ENCODE results near the gene WDR17.
"Not testable (repeated sequence)": the region's sequence is repeated elsewhere in the genome, so short reads cannot be mapped to it uniquely, and the experiment has no call there.

The WDR17 gene

GRCh38 chr4:176191974-176192373 is 126.3 kb downstream of the WDR17 start:
- Mint-ChIP-seq H3K4me1 (peaks cover 44% of the 10 kb centered on the region), H3K4me3 (no peak overlapping the region), H3K27ac (no peak overlapping the region), H3K9me3 (no peaks in the 10 kb centered on the region), H3K36me3 (ENCODE audit: low read depth) (peaks cover 4% of the 10 kb centered on the region), H3K27me3 (peaks cover 40% of the 10 kb centered on the region)
- ATAC-seq (no peak), DNase-seq (no peak)

- no peaks in the 10 kb centered on the region for H3K9me3 Mint-ChIP-seq
- H3K27me3 Mint-ChIP-seq, result peaks cover 40% of the 10 kb centered on the region
- peaks cover 42% of the 10 kb centered on the region for H3K4me1 Mint-ChIP-seq
- ATAC-seq (no peak), DNase-seq (no peak)
- H3K36me3 Mint-ChIP-seq (ENCODE audit: low read depth), result peaks cover 4% of the 10 kb centered on the region
- no peak overlapping the region for H3K27ac Mint-ChIP-seq
- H3K4me3 Mint-ChIP-seq, result no peak overlapping the region
Observed at GRCh38 chr4:176193126-176193525, 127.5 kb downstream of the WDR17 start.

DNA sequence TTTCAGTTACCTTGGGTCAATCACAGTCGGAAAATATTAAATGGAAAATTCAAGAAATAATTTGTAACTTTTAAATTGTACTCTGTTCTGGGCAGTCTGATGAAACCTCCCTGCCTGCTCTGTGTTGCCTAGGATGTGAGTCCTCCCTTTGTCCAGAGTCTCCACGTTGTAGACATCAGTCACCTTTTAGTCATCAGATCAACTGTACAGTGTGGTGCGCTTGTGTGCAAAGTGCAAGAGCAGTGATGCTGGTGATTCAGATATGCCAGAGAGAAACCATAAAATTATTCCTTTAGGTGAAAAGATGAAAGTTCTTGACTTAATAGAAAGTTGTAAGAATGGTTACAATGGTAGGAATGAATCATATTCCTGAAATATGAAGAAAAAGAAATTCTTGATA is 128.3 kb downstream of the WDR17 start:
- H3K9me3 Mint-ChIP-seq, result no peaks in the 10 kb centered on the region
- DNase-seq (peak; percentile 40), ATAC-seq (peak; percentile 92)
- H3K27me3 Mint-ChIP-seq, result peaks cover 37% of the 10 kb centered on the region
- H3K36me3 Mint-ChIP-seq (ENCODE audit: low read depth), result peaks cover 4% of the 10 kb centered on the region
- peak overlapping the region; percentile 86 for H3K27ac Mint-ChIP-seq
- H3K4me3 Mint-ChIP-seq, result peak overlapping the region; percentile 32
- H3K4me1 Mint-ChIP-seq, result peaks cover 42% of the 10 kb centered on the region

GRCh38 chr4:176195184-176195978 is 129.7 kb downstream of the WDR17 start, which contains the start of gene SPATA4:
TSS of gene SPATA4 (minus strand) at chr4:176195585. CDS start at chr4:176195562, 23 bp downstream.
- H3K27ac Mint-ChIP-seq, result peak within 1 kb of the TSS; percentile 86
- H3K9me3 Mint-ChIP-seq, result no peaks in the 10 kb centered on the region
- H3K36me3 Mint-ChIP-seq (ENCODE audit: low read depth), result peaks cover 4% of the 10 kb centered on the region
- peak within 1 kb of the TSS; percentile 80 for H3K4me3 Mint-ChIP-seq
- peak; percentile 82 for ATAC-seq
- peaks cover 27% of the 10 kb centered on the region for H3K27me3 Mint-ChIP-seq
- peaks cover 42% of the 10 kb centered on the region for H3K4me1 Mint-ChIP-seq
- DNase-seq, result peak; percentile 94

- ATAC-seq (no peak), DNase-seq (no peak)
- Mint-ChIP-seq H3K27ac (no peak overlapping the region), H3K4me1 (peaks cover 37% of the 10 kb centered on the region), H3K4me3 (no peak overlapping the region), H3K36me3 (ENCODE audit: low read depth) (peaks cover 4% of the 10 kb centered on the region), H3K27me3 (peaks cover 6% of the 10 kb centered on the region), H3K9me3 (no peaks in the 10 kb centered on the region)
Observed at GRCh38 chr4:176198316-176198903, 132.8 kb downstream of the WDR17 start.

GRCh38 chr4:176205299-176205698 is 139.7 kb downstream of the WDR17 start:
- Mint-ChIP-seq H3K4me1 (peaks cover 5% of the 10 kb centered on the region), H3K36me3 (ENCODE audit: low read depth) (no peaks in the 10 kb centered on the region), H3K27me3 (peaks cover 21% of the 10 kb centered on the region), H3K4me3 (no peak overlapping the region), H3K27ac (no peak overlapping the region), H3K9me3 (no peaks in the 10 kb centered on the region)
- ATAC-seq, result no peak
- no peak for DNase-seq

GRCh38 chr4:176207839-176208238 is 142.2 kb downstream of the WDR17 start:
- H3K27me3 Mint-ChIP-seq, result peaks cover 25% of the 10 kb centered on the region
- H3K4me3 Mint-ChIP-seq, result no peak overlapping the region
- no peak overlapping the region for H3K27ac Mint-ChIP-seq
- no peak for DNase-seq
- no peaks in the 10 kb centered on the region for H3K36me3 Mint-ChIP-seq (ENCODE audit: low read depth)
- H3K4me1 Mint-ChIP-seq, result peaks cover 2% of the 10 kb centered on the region
- no peaks in the 10 kb centered on the region for H3K9me3 Mint-ChIP-seq
- ATAC-seq, result no peak

DNA sequence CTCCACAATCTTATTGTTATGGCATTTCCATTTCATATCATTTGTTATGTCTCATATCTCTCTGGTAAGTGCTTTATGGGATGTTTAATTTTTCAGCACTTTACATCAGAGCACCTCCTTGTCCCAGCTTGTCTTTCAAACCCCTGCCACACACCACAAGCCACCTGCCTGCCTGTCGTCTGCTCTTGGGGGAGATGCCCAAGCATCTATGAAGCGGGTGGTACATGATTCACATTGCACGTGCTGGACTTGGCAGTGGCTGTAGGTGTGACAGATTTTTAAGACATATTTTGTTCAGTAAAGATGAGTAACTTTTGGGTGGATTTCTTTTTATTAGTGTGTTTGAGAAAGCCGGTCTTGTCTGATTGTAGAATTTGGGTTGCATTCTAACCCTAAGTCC is 143.9 kb downstream of the WDR17 start:
- no peak for ATAC-seq
- Mint-ChIP-seq H3K4me1 (no peaks in the 10 kb centered on the region), H3K4me3 (no peak overlapping the region), H3K9me3 (no peaks in the 10 kb centered on the region), H3K27ac (no peak overlapping the region), H3K36me3 (ENCODE audit: low read depth) (no peaks in the 10 kb centered on the region), H3K27me3 (peaks cover 23% of the 10 kb centered on the region)
- DNase-seq, result no peak

- H3K36me3 Mint-ChIP-seq (ENCODE audit: low read depth), result no peaks in the 10 kb centered on the region
Observed at GRCh38 chr4:176210101-176210500, 144.5 kb downstream of the WDR17 start.

GRCh38 chr4:176210579-176211296 is 145.1 kb downstream of the WDR17 start:
- Mint-ChIP-seq H3K9me3 (no peaks in the 10 kb centered on the region), H3K36me3 (ENCODE audit: low read depth) (no peaks in the 10 kb centered on the region), H3K27me3 (peaks cover 21% of the 10 kb centered on the region), H3K4me3 (no peak overlapping the region), H3K4me1 (no peaks in the 10 kb centered on the region), H3K27ac (no peak overlapping the region)
- ATAC-seq (no peak), DNase-seq (no peak)

More at GRCh38 chr4:176210101-176210500, 144.5 kb downstream of the WDR17 start:
- H3K9me3 Mint-ChIP-seq, result no peaks in the 10 kb centered on the region
- H3K27ac Mint-ChIP-seq, result no peak overlapping the region
- ATAC-seq, result no peak
- DNase-seq, result no peak
- no peaks in the 10 kb centered on the region for H3K4me1 Mint-ChIP-seq
- H3K27me3 Mint-ChIP-seq, result peaks cover 23% of the 10 kb centered on the region
- H3K4me3 Mint-ChIP-seq, result no peak overlapping the region

- DNase-seq; H3K4me3 Mint-ChIP-seq; H3K36me3 Mint-ChIP-seq (ENCODE audit: low read depth); ATAC-seq; H3K4me1 Mint-ChIP-seq; H3K27ac Mint-ChIP-seq; H3K9me3 Mint-ChIP-seq: not testable (repeated sequence)
- H3K27me3 Mint-ChIP-seq, result peaks cover 16% of the 10 kb centered on the region
Observed at GRCh38 chr4:176212351-176212750, 146.7 kb downstream of the WDR17 start.

DNA sequence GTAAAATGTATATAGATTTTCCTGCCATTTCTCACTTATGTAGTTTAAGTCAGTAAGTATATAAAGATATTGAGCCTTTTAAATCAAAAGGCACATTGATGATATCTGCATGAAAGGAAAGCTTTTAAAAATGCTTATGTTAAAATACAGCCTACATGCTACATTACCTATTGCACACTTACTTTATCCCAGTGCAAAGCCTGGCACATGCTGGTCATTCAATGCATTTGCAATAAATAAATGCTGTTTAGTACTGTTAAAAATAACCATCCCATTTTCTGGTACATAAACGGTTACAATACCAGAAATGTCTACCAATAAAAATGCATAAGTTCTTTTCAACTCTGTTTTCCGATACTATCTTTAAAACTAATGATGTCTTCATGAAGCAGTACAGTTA is 151.9 kb downstream of the WDR17 start:
- no peaks in the 10 kb centered on the region for H3K36me3 Mint-ChIP-seq (ENCODE audit: low read depth)
- DNase-seq, result no peak
- no peaks in the 10 kb centered on the region for H3K4me1 Mint-ChIP-seq
- no peak for ATAC-seq
- H3K9me3 Mint-ChIP-seq, result no peaks in the 10 kb centered on the region
- H3K4me3 Mint-ChIP-seq, result no peak overlapping the region
- H3K27ac Mint-ChIP-seq, result no peak overlapping the region
- peaks cover 4% of the 10 kb centered on the region for H3K27me3 Mint-ChIP-seq

- no peaks in the 10 kb centered on the region for H3K4me1 Mint-ChIP-seq
- ATAC-seq (no peak), DNase-seq (no peak)
- no peak overlapping the region for H3K4me3 Mint-ChIP-seq
- peaks cover 15% of the 10 kb centered on the region for H3K27me3 Mint-ChIP-seq
- no peak overlapping the region for H3K27ac Mint-ChIP-seq
- H3K36me3 Mint-ChIP-seq (ENCODE audit: low read depth), result no peaks in the 10 kb centered on the region
- no peaks in the 10 kb centered on the region for H3K9me3 Mint-ChIP-seq
Observed at GRCh38 chr4:176222149-176222548, 156.5 kb downstream of the WDR17 start.

- Mint-ChIP-seq H3K36me3 (ENCODE audit: low read depth) (no peaks in the 10 kb centered on the region), H3K4me3 (no peak overlapping the region), H3K4me1 (no peaks in the 10 kb centered on the region), H3K9me3 (no peaks in the 10 kb centered on the region), H3K27me3 (peaks cover 15% of the 10 kb centered on the region), H3K27ac (no peak overlapping the region)
- DNase-seq, result no peak
- ATAC-seq, result no peak
Observed at GRCh38 chr4:176223561-176223960, 157.9 kb downstream of the WDR17 start.

DNA sequence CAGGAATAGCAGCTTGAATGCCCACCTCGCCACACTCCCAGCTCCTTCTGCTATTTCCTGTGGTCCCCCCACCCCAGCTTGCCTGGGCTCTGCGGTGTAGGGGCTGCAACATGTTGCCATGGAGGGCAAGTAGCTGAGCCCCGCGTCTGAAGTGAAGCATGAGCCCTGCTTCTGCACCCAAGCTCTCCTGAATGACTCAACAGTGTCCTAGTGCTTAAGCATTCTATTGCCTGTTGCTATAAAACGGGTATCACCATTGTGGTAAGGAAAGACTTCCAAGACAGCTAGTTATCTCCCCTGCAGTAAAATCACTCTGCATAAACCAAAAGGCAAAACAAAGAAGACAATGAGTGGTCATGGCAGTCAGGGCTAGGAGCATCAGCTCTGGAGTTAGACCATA is 161.1 kb downstream of the WDR17 start:
- Mint-ChIP-seq H3K27ac (no peak overlapping the region), H3K4me1 (no peaks in the 10 kb centered on the region), H3K9me3 (no peaks in the 10 kb centered on the region), H3K4me3 (no peak overlapping the region), H3K36me3 (ENCODE audit: low read depth) (no peaks in the 10 kb centered on the region), H3K27me3 (peaks cover 14% of the 10 kb centered on the region)
- DNase-seq (no peak), ATAC-seq (no peak)

All from activated naive CD8-positive, alpha-beta T cell treated with anti-CD3 and anti-CD28 coated beads, Interleukin-2, amount 50 U/mL, for 24 hours (primary cell).